Cardiac muscle cell (in vitro differentiated cells and primary cell): ENCODE results near the gene CCKAR. TPM values are rescaled to one million over a fixed set of nuclear protein-coding genes. Genes with fewer than 3 reads are reported as not detected.

Source experiments
- DNase-seq, 2 donors: peaks; one replicate each; pipeline versions ENCODE4 v3.0.0 to v3.0.0-alpha.2; 2010 to 2017; ENCODE audit warnings: low read depth in 1 of 2, low spot score in 1 of 2
- H3K27ac ChIP-seq: fragments of 200-600 bp; sonication (generic); 2 replicates; pipeline ENCODE4 v1.5.1; 2016
- H3K27me3 ChIP-seq: fragments of 200-600 bp; sonication (generic); 2 replicates; pipeline ENCODE4 v1.6.0; 2016; ENCODE audit warnings: control low read depth
- H3K36me3 ChIP-seq: fragments of 200-600 bp; sonication (generic); 2 replicates; pipeline ENCODE4 v1.5.1; 2016; ENCODE audit warnings: control low read depth
- H3K4me1 ChIP-seq: fragments of 200-600 bp; sonication (generic); 2 replicates; pipeline ENCODE4 v1.8.1; 2017; ENCODE audit warnings: low read depth, mild to moderate bottlenecking, mixed run types
- H3K4me3 ChIP-seq: fragments of 200-600 bp; sonication (generic); 2 replicates; pipeline ENCODE4 v1.5.1; 2016; ENCODE audit warnings: mild to moderate bottlenecking
- H3K9me3 ChIP-seq: fragments of 200-600 bp; sonication (generic); 2 replicates; pipeline ENCODE4 v1.5.1; 2017; ENCODE audit warnings: low read depth, mild to moderate bottlenecking, control low read depth
- CTCF ChIP-seq: IDR thresholded peaks from 2 replicates; pipeline ENCODE4 v1.5.1; 2012; ENCODE audit warnings: low read depth, mild to moderate bottlenecking, low read length
- polyA plus RNA-seq: library from polyadenylated mRNA; unstranded; fragments of >200 nt; fragmentation: Nextera tagmentation; extraction: Ambion mirVana; gene quantifications from 2 replicates; pipeline ENCODE4 v1.2.1, GENCODE V29; 2016
- total RNA-seq: library from RNA; depleted of rRNA; stranded (reverse); fragments of >200 nt; gene quantifications from 2 replicates; pipeline ENCODE4 v1.2.3, GENCODE V29; 2016

The CCKAR gene
- total and polyA plus RNA-seq, 2 experiments from 2014 or later: 0.23 to 0.89 TPM

GRCh38 chr4:26515936-26516335 lies 25.7 kb upstream of the CCKAR start:
- H3K9me3 ChIP-seq: no peaks in the 10 kb centered on the region
- TF ChIP-seq CTCF: no peak
- H3K27ac ChIP-seq: no peak overlapping the region
- no peaks in the 10 kb centered on the region for H3K4me1 ChIP-seq
- no peaks in the 10 kb centered on the region for H3K36me3 ChIP-seq
- H3K27me3 ChIP-seq: no peaks in the 10 kb centered on the region
- DNase-seq: no peak
- H3K4me3 ChIP-seq: no peak overlapping the region

GRCh38 chr4:26510334-26510964 lies 20.2 kb upstream of the CCKAR start:
- no peak for DNase-seq
- H3K36me3 ChIP-seq: no peaks in the 10 kb centered on the region
- no peak overlapping the region for H3K27ac ChIP-seq
- H3K4me1 ChIP-seq: no peaks in the 10 kb centered on the region
- TF ChIP-seq CTCF: no peak
- no peaks in the 10 kb centered on the region for H3K9me3 ChIP-seq
- no peaks in the 10 kb centered on the region for H3K27me3 ChIP-seq
- no peak overlapping the region for H3K4me3 ChIP-seq

- Histone ChIP-seq H3K4me1 (no peaks in the 10 kb centered on the region), H3K9me3 (no peaks in the 10 kb centered on the region), H3K4me3 (no peak overlapping the region), H3K27ac (no peak overlapping the region), H3K27me3 (no peaks in the 10 kb centered on the region), H3K36me3 (no peaks in the 10 kb centered on the region)
- DNase-seq: peak in 1 of 2 donors; percentile 58
- no peak for TF ChIP-seq CTCF
Measured at GRCh38 chr4:26509681-26510333, 19.5 kb upstream of the CCKAR start.

GRCh38 chr4:26507286-26507685 lies 17.0 kb upstream of the CCKAR start:
- H3K36me3 ChIP-seq: no peaks in the 10 kb centered on the region
- peaks cover 8% of the 10 kb centered on the region for H3K4me1 ChIP-seq
- H3K27ac ChIP-seq: no peak overlapping the region
- H3K9me3 ChIP-seq: no peaks in the 10 kb centered on the region
- H3K27me3 ChIP-seq: no peaks in the 10 kb centered on the region
- TF ChIP-seq CTCF: no peak
- H3K4me3 ChIP-seq: no peak overlapping the region
- no peak for DNase-seq

GRCh38 chr4:26503844-26504243 lies 13.6 kb upstream of the CCKAR start:
- H3K9me3 ChIP-seq: no peaks in the 10 kb centered on the region
- no peak overlapping the region for H3K4me3 ChIP-seq
- no peaks in the 10 kb centered on the region for H3K27me3 ChIP-seq
- TF ChIP-seq CTCF: no peak
- H3K4me1 ChIP-seq: peaks cover 8% of the 10 kb centered on the region
- H3K27ac ChIP-seq: peak overlapping the region; percentile 15
- H3K36me3 ChIP-seq: no peaks in the 10 kb centered on the region
- no peak for DNase-seq
